GM21717 (cell line): Measurements from ENCODE around the gene LIMS1.
"Not testable (repeated sequence)": the region's sequence is repeated elsewhere in the genome, so short reads cannot be mapped to it uniquely, and the experiment has no call there.

Experiments
- ATAC-seq: cut with Tn5 transposase; IDR thresholded peaks from one replicate; pipeline ENCODE4 v1.9.1; 2021; ENCODE audit warnings: mild to moderate bottlenecking, moderate library complexity; ENCODE audit not compliant: unreplicated experiment

LIMS1 gene

DNA sequence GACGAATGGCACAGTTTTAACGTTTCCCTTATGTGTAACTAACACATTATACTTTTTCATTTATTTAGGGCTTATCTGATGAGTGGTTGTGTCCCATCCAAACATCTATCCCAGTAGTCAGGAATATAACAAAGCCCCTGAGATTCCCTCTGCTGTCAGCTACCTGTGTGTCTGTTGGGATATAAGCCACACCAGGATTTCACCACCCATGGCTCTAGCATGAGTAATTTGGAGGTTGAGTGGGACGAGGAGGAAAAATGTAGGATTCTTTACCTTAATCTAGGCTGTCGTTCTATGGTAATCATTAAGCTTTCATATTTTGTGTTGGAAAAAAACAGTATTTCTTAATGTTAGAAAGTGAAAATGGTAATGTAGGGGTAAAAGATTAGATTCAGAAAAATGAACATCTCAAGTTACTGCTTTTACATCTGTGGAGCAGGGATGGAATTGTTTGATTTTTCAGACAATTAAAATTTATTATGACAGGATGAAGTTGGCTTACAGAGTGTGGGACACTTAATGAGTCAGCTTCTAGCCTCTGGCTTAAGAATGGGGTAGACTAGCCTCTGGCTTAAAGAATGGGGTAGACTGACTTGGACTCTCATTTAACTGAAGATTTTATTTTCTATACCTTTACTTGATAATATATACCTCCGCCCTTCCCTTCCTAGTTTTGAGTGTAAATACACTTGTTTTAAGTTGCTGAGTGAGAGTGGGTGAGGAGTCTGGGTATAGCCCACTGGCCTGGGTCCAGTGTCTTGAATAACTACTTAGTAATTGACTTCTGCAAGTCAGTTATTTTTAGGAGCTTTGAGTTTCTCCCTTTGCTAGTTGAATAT, 96.5 kb downstream of the LIMS1 start:
- ATAC-seq = no peak

DNA sequence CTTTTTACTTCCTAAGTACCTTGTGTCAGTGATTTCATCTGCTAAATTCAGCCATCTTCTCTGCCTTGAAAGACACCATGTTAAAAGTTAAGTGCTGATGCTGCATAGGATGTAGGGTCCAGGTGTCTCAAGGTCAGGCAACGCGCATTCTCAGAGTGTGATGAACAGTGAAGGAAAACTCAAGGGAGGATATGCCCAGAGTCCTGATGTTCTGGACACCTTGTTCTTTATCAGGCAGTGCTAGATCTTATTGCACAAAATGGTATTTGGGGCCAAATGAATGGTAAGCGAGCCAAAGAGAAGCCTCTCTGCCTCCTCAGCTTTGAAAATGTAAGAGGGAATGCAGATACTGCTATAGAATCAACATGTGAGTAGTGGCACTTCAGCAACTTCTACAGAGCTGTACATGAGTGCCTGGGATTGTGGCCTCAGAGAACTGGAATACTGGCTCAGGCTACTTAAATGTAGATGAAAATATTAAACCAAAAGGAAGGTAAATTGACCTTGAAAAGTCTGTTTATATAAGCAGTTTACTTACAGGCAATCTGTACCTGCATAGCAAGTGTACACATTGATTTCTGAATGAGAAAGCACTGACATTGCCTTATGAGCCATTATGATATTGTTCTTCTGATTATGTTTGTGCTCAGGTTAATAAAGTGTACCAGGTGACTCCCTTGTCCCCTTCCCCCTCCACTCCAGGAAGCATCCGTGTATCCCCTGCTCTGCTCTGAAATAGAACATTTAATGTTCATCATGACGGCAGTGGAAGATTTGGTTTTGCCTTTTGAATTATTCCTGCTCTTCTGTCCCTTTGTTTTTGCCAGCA, 98.3 kb downstream of the LIMS1 start:
- no peak for ATAC-seq

DNA sequence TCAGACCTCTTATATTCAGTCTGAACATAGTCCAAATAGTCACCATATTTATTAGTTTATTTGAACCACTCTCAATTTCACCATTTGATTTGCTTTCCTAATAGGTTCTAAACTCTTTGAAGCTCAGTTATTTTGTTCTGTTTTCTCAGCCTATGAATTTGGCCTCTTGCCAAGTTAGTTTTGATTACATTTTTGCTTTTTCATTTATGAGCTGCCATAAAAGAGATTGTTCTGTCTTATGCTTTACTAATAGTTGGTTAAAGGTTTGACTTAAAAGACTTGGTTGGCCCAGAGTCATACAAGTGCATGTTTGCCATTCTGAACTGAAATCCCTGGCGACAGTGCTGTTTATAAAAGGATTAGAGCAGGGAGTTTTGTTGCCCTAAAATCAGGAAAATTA, 99.1 kb downstream of the LIMS1 start:
- ATAC-seq = no peak

DNA sequence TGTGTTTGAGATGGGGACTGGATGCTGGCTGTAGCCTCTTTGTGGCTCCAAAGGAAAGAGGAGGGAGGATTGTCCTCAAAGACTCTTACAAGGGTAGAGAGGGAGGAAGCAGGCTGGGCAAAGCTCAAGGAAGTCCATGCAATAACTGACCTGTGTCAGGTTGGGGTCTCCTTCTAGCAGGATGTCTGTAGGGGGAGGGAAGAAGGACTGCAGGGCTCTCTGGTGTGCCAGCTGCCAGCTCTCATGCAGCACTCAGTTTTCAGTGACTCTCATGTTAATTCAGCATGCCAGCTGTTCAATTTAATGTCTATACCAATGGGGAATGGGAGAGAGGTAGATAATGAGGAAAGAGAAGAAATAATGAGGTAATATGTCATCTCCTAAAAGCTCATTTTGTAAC, 99.7 kb downstream of the LIMS1 start:
- no peak for ATAC-seq

DNA sequence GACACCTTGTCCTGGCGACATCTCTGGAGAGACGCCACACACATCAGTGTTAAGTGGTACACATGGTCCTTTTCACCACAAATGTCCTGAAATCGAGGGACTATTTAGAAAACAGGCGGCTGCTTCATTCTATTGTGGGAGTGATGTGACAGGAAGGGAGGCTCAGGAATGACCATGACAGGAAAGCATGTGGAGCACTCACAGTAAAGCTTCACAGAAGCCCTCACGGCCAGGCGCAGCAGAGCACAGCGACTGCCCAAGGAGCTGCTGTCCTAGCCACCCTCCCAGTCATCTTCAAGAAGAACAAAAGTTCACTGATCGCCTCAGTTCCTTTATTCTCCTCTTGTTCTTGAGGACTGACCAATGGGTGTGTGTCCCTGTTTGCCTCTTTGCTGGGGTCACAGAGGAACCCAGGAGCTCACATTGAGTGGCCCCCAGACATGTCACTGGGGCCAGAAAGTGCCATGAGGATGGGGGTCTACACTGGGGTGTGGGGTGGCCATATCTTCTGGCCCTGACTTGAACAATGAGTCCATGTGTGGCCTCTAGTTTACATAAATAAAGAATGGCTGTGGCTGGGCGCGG, 100.4 kb downstream of the LIMS1 start:
- ATAC-seq = no peak

DNA sequence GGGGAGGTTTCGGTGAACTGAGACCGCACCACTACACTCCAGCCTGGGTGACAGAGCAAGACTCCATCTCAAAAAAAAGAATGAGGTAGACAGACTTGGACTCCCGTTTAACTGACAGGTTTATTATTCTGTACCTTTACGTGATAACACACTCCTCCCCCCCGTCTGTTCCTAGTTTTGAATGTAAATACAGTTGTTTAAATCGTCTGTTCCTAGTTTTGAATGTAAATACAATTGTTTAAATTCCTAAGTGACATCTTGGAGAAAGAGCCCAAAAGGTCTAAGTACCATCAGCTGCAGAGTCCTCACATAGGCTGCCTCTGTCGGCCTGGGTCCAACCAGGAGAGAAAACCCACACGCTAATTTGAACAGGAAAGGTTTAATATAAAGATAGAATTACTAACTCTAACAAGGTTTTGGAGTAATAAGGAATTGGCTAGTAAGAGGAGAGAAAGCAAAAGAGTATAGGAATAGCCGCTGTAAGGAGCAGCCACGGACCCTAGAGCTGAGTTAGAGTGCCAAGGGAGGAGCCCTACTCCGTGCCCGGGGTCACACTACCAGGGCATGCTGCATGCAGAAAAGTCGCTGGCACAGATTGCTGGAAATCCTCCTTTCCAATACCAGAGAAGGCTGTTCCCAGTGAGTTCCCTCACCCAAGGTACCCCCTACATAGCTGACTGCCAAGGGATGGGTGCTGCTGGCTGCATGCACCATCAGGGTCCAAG, 101.5 kb downstream of the LIMS1 start:
- ATAC-seq = no peak

DNA sequence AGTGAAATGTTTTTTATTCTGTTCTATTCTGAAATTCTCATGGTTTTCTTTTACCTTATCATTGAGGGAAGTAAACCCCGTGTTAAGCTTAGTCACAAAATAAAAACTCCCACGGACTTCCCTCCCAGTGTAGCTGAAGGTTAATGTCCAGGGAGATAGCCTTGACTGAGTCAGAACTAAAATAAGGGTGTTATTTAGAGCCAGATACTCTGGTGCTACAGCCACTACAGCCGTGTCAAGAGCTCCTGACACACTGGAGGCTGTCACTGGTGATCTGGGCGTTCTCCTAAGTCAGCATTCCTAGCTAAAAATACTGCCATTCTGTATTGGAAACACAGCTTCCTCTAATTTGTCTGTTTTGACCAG, 103.0 kb downstream of the LIMS1 start:
- peak; percentile 45 for ATAC-seq

DNA sequence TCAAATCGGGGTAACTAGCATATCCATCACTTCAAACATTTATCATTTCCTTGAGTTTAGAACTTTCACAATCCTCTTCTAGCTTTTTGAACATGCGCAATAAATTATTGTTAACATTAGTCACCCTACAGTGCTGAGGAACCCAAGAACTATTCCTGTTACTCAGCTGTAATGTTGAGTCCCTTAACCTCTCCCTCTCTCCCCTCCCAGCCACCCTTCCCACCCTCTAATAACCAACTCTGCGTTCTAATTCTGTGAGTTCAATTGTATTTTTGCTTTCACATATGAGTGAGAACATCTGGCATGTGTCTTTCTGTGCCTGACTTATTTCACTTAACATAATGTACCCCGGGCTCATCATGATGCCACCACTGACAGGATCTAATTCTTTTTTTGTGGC, 106.5 kb downstream of the LIMS1 start:
- no peak for ATAC-seq

DNA sequence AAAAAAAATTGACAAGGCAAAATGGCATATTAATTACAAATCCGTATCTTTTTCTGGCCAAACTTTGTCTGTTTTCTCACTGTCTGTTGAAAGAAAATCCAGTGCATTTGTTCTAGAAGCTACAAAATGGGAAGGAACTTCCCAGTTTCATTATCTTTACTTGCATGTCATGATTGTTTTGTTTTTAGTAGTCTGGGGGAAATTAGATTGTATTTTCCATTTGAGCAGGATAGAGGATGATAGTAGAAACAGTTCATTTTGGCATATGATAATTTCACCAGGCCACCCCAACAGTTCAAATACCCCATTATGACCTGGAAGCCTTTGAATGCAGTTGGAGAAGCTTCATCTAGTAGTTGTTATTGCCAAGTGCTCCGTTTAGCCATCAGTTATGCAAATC, 107.5 kb downstream of the LIMS1 start:
- no peak for ATAC-seq

DNA sequence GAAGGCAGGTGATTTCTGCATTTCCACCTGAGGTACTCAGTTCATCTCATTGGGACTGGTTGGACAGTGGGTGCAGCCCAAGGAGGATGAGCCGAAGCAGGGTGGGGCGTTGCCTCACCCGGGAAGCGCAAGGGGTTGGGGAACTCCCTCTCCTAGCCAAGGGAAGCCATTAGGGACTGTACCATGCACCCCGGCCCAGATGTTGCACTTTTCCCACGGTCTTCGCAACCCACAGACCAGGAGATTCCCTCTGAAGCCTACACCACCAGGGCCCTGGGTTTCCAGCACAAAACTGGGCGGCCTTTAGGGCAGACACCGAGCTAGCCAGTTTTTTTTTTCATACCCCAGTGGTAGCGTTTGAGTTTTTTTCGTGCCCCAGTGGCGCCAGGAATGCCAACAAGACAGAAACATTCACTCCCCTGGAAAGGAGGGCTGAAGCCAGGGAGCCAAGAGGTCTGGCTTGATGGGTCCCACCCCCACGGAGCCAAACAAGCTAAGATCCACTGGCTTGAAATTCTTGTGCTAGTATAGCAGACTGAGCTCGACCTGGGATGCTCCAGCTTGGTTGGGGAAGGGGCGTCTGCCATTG, 109.1 kb downstream of the LIMS1 start:
- no peak for ATAC-seq

DNA sequence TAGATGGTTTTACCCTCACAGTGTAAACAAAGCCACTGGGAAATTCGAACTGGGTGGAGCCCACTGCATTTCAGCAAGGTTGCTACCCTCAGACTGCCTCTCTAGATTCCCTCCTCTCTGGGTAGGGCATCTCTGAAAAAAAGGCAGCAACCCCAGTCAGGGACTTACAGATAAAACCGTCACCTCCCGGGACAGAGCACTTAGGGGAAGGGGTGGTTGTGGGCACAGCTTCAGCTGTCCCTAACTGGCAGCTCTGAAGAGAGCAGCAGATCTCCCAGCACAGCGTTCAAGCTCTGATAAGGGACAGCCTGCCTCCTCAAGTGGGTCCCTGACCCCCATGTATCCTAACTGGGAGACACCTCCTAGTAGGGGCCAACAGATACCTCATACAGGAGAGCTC, 109.6 kb downstream of the LIMS1 start:
- ATAC-seq = not testable (repeated sequence)

DNA sequence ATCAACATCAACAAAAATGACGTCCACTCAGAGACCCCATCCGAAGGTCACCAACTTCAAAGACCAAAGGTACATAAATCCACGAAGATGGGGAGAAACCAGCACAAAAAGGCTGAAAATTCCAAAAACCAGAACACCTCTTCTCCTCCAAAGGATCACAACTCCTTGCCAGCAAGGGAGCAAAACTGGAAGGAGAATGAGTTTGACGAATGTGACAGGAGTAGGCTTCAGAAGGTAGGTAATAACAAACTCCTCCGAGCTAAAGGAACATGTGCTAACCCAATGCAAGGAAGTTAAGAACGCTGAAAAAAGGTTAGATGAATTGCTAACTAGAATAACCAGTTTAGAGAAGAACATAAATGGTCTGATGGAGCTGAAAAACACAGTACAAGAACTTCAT, 110.2 kb downstream of the LIMS1 start:
- ATAC-seq = not testable (repeated sequence)

DNA sequence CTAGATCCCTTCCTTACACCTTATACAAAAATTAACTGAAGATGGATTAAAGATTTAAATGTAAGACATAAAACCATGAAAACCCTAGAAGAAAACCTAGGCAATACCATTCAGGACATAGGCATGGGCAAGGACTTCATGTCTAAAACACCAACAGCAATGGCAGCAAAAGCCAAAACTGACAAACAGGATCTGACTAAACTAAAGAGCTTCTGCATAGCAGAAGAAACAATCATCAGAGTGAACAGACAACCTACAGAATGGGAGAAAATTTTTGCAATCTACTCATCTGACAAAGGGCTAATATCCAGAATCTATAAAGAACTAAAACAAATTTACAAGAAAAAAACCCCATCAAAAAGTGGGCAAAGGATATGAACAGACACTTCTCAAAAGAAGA, 114.5 kb downstream of the LIMS1 start:
- not testable (repeated sequence) for ATAC-seq

DNA sequence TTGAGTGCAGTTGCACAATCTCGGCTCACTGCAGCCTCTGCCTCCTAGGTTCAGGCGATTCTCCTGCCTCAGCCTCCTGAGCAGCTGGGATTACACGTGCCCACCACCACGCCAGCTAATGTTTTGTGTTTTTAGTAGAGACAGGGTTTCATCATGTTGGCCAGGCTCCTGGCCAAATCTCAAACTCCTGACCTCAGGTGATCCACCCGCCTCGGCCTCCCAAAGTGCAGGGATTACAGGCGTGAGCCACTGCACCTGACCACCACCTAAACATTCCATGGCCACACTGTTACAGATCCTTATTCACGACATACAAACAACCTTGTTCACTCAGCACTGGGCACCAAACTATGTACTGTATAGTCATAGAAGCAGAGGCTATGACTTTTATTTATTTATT, 116.2 kb downstream of the LIMS1 start:
- not testable (repeated sequence) for ATAC-seq

DNA sequence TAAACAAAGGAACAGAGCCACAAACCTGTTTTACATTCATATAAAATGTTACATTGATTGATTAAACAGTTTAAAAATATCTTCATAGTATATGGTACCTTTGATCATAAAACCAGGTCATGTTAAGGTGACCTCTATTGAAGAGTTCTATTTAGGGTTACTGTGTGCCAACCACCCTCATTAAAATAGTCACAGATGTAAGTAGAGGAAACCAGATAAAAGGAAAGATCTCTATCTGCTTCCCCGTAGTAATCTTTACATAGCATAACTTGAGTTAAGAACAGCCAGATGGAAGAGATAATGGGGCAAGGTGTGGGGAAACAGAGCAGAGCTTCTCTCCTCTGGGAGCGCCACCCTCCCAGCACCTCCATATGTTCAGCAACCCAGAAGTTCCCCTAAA, 117.2 kb downstream of the LIMS1 start:
- ATAC-seq = not testable (repeated sequence)

DNA sequence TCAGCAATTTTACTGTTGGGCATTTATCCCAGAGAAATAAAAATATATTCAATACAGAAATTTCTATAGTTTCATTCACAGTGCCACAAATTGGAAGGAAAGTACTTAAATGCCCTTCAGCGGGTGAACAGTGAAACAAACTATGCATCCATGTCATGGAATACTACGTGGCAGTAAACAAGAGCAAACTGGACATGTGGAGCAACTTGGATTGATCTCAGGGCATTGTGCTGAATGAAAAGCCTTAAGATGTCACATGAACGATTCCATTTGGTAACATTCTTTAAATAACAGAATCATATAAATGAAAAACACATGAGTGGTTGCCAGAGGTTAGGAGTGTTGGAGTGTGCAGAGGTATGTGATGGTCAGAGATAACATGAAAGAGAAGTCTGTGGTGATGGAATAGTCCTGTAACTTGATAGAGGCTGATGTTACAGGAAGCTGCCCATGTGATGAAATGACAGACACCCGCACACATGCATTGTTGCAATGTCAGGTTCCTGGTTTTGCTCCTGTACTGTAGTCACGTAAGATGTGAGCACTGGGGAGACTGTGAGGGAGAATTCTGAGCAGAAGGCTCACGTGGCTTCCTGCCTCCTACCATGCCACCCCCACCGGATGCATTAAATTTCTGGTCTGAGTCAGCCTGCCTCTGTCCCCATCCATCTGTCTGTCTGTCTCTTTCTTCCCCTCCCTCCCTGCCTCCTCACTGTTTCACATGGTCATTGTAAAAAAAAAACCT, 118.1 kb downstream of the LIMS1 start:
- peak; percentile 98 for ATAC-seq

DNA sequence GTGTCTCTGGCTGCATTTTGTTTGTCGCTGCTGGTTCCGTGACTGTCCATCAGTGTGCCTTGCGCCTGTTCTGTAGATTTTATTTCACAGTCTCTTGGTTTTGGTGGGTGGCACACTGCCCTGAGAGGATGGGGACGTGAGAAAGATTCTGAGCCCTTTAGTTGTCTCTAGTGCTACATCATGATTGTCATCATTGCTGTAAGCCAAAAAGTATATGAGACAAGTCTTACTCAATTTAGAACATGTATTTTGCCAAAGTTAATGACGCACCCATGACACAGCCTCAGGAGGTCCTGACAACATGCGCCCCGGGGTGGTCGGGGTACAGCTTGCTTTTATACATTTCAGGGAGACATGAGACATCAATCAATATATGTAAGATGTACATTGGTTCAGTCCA, 119.2 kb downstream of the LIMS1 start:
- ATAC-seq = not testable (repeated sequence)

DNA sequence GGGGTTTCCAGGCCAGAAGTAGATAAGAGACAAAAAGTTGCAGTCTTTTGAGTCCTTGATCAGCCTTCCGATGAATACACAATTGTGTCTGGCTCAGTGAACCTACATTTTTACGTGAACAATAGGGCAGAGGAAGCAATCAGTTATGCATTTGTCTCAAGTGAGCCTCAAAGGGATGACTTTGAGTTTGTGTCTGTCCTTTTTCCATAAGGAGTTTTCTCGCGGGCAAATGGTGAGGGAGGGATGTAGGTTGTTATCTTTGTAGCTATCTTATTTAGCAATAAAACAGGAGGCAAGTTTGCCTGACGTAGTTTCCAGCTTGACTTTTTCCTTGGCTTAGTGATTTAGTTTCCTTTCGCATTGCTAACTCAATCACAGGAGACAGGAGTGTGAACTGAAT, 119.6 kb downstream of the LIMS1 start:
- ATAC-seq = not testable (repeated sequence)

DNA sequence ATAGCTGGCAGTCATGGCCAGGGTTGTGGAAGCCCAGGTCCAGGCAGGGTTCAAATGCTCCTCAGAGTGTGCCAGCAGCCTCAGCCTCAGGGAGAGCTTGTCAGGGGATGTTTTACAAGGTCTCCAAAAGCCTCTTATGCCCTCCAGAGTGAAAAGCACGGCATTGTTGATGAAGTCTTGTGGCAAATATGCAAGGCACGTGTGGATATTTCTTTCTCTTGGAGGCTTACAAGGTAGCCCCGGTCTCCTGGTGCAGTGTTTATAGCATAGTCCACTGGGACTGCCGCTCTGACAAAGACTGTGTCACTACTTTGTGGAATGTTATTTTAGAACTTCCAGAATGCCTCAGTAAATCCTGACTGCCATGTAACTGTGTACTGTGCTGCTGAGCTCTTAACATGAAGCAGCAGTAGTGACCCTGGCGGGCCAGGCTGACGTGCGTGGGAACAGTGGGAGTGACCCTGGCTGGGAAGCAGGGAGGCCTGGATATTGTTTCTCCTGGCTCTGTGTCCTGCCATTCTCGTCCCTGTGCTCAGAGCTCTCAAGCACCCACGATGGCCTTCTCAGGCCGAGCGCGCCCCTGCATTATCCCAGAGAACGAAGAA, 120.4 kb downstream of the LIMS1 start:
- ATAC-seq = not testable (repeated sequence)

DNA sequence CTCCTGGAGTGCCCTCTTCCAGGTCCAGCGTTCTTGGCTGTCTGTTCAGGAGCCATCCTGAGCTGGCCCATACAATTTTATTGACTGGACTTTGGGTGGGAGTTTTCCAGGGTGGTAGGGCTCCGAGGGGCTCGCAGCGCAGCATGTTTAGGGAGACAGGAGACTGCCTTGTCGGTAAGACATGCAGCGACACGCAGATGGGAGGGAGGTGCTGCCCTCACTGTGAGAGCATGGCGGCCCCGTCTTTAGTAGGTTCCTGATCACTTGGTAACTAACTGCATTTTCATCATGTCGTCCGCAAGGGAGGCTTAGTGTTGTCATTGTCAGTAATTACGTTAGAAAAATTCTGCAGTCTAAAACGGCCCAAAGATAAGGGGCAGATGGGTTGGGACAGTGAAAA, 121.0 kb downstream of the LIMS1 start:
- not testable (repeated sequence) for ATAC-seq
